CD4-positive, alpha-beta T cell treated with Interleukin-4 for 1 hour (primary cell): ENCODE data around the gene AFF3.

ENCODE experiments used
- DNase-seq, 2 donors: peaks; one replicate each; pipeline ENCODE4 v3.0.0-alpha.2; 2020 to 2022

The AFF3 gene

DNA sequence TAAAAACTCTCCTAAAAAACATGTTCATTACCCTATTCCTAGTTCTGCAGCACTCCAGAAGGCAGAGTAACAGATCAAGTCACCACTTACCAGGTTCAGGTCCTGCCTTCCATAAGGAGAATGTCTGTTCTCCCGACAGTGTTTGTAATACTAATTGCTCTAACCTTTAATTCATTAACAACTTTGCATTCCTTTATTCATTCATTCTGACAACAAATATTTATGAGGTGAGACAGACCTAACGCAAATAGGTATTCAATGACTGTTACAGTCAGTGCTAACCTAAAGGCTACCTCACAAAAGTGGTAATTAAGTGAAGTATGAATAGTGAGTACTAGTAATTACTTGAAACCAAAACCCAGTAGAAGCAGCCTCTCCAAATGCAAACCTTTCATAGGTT is 224.0 kb downstream of the AFF3 start:
- no peak for DNase-seq

DNA sequence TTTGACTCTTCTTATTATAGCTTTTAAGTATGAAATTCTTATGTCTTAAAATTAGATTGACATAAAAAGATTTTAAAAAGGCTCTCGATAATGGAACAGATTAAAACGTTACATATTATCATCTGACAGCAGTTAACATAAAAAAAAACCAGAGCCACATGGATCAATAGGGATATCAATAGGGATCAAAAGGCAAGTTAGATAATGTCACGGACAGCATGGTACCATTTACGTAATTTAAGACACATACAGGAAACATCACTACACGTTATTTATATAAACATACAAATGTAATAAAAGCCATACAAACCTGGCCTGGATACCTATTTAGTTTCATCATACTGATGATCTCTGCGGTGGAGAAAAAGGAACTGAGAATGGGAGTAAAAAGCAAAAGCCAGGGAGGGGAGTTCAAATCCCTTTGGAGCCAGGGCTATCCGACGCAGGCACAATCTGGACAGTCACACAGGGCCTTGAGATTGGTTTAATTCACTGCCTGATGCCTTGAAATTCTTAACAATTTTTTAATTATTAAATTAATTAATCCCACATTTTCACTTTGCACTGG is 227.2 kb downstream of the AFF3 start:
- no peak for DNase-seq

DNA sequence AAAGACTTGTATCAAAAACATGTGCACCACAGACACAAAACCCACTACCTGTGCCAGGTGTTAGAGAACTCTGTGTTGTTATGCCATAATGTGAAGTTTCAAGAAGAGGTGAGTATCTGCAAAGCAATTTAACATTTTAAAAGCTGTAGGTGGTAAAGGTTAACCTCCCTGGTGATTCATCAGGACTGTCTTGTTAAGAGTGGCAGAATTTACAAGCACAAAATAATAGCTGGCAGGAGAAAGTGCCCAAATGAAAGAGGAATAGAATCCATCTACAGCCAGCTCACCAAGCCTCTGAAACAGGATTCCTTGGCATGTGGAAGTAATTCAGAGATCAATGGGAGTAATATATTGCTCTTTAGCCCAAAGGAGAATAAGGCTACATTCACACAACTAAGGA is 230.7 kb downstream of the AFF3 start:
- DNase-seq = no peak

DNA sequence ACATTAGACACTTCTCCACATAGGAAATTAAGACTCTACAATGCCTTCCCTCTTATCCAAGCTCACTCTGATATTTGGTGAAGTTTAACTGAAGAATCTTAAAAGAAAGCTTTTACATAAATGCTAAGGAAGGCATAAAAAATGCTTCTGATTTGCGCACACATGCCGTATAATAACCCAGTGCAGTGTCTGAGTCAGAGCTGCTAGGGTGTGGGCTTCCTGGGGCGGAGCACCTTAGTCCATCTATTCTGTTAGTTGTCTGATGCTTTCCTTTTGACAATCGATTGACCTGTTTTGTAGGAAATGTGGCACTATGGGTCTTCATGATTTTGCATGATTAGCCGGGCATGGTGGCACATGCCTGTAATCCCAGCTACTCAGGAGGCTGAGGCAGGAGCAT is 231.5 kb downstream of the AFF3 start:
- DNase-seq = no peak

DNA sequence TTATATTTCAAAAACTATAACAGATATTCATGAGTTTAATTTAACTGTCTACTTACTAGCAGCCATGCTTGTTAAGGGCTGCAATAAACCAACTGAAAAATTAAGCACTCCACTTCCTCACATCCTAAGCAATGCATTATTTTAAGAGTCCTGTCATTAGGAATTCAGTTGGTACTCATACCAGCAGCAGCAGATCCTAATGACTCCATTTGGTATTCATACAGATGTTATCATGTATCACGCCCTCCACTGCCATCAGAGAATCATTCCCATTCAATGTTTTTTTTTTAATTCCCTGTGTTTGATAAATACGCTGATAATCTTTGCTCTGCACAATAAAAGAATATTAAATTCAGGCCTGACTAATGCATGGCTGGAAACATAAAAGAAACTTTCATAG is 236.8 kb downstream of the AFF3 start:
- no peak for DNase-seq

DNA sequence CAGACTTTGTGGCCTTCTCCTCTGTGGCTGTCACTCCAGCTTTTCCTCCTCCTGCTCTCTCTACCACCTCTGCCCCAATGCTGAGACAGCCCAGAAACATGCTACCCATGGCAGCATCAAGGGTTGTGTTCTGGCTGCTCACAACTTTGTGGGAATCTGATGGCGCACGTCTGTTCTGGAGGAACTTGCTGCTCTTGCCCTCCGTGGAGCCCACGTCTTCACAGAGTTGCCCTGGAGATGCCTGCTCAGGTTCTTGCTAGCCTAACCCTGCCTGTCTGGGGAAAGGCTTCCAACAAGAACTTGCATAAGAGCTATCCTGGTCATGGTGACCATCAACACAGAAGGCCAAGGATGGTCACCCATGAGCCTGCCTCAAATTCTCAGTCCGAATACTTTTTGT is 237.4 kb downstream of the AFF3 start:
- DNase-seq = no peak

DNA sequence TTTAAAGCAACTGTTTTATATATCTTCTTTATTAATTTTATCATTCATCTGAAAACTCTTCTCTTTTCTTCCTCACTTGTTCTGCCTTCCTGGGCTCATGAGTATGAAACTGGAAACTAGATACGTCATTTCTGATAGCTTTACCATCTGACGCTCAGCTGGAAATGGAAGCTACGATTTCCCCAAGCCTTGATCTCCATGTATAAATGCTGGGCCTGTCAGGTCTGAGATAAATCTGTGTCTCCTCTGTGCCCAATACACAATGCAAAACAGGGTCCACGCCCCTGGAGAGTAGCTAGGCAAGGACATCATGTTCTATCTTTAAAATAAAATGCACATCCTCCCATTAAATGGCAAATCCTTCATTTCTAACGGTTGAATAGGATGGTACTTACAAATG is 238.4 kb downstream of the AFF3 start:
- no peak for DNase-seq

DNA sequence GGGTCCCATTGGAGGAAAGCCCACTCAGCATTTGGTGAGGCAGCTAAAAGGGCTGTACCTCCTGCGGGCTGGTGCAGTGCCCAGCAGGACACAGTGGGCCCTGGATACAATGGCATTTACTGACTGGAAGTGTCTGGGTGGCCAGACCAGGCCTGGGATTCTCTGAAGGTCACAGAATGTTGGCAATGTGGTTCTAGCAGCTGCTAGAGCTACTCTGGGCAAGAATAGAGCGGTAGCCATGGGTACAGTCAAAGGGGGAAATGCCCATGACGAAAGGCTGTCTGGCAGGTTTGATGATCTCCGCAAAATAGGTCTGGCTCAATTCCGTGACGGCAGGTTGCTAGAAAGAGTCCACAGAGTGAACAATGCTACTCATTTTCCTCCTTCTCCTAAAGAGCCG is 241.8 kb downstream of the AFF3 start:
- DNase-seq = no peak

DNA sequence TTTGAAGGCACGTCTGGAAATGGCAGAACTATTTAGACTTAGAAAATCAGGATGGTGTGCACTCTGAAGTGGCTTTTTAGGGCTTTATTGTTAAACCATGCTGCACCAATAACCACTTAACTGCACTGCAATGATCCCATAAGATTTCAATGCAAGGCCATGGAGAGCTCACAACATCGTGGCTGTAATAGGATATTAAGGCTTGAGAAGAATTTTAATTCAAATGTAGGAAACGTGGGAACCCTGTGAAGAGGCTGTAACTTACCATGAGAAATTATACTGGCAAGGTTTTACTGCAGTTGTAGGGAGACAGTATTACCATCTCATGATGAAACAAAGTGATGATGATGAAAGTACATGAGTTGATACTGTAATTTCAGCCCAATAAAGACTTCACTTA is 242.5 kb downstream of the AFF3 start:
- no peak for DNase-seq

DNA sequence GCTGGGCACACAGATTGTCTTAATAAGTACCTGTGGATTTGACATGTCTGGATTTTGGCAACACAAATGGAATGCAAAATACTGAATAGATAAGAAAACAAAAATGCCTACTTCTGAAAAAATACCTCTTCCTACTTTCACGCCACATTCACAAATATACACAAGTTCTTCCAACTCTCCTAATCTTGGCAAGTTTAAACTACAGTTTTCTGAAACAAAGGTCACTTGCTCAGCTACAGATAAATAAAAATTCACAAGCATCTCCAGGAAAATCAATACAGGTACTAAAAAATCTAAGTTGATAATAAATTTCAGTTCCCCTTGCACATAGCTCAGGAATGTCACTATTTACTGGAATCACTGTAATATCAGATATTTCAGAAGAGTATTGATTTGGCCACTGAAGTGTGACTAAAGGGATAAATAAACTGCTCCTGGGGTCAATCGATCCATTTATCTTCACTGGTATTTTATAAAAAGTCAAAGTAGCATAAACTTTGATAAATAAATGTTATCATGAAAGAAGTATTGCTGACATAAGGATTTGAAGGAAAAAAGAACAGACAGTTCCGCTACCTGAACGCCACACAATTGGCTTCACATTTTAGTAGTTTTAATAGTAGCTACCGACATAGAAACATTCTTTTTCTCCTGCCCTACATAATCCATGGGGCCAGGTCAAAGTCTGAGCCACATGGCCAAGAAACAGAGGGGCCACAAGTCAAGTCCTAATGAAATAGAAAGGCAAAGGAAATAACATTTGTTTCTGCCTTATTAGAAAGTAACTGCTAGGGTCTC is 243.1 kb downstream of the AFF3 start:
- DNase-seq = no peak

DNA sequence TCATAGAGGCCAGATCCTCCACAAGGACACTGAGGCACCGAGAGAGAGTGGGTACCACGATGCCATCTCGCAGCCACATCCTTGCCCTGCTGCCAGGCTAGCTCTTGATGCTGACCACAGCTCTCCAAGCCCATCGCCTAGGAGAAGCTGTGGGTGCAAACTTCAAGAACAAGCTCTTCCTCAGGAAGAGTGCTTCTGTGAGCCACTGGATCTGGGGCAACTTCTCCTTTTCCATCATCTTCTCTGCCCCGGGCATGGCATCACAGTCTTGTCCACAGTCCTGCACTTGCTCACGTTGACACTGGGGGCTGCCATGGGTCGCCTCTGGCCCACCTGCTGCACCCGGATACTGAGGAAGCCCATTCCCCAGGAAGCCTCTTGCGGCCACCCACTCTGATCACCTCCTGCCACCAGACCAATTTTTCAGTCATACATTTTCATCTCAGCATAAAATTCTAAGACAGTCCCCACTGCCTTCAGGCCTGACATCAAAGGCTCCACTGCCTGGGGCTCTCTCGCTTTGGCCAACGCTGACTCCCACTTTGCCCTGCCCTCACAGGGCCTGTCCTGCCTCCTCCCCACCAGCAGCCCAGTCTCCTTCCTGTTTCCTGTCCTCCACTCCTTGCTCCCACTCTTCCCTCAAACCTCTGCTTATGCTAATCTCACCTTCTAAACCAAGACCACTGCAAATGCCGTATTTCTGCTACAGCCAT is 243.9 kb downstream of the AFF3 start:
- DNase-seq = no peak

DNA sequence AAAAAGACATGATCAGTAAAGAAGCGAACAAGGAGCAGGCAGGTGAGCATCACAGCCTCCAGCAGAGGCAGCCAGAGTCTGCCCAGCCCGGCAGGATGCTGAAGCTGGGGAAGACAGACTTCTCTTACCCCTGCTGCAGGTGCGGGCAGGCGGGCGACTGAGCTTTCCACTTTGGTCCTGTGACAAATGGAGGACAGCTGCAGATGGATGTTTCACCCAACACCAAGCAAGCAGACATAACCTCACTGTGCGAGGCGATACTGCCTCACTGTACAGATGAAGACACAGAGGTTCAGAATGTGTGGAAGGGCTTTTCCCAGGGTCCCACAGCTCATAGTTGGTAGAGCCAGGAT is 251.0 kb downstream of the AFF3 start:
- no peak for DNase-seq

DNA sequence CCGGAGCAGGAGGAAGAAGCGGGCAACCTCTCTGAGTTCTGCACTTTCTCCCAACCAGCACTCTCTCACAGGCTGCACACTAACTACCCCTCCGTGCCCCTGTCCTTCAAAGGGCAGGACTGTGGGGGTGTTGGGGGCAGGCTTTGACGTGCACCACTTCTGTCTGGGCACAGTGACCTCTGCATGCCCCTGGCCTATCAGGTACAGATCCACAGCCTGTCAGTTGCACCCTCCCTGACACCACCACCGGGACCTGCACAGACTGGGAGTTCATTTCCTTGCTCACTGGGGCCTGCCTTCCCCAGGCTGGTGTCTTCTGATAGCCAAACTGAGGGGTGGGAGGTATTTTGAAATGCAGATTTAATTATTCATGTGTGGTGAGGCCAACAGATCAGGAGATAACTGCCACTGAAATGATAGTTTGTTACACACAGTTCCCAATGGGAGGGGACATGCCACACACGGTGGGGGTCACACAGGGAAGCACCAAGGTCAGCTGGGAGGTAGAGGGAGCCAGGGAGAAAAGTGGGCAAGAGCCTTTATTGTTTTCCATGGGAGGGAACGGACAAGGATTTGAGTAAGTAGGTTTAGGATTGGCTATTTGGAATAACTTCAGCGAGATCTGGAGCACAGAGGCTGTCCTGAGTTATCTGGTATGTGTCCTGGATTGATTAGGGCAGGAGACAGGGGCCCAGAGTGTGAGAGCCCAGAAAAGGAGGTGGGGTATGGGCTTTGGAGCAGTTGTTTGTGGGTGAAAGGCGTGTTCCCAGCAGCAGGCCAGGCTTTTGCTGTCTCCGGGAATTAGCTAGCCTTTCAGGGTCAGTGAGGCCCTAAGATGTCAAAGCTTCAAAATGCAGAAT is 251.6 kb downstream of the AFF3 start:
- DNase-seq = no peak

DNA sequence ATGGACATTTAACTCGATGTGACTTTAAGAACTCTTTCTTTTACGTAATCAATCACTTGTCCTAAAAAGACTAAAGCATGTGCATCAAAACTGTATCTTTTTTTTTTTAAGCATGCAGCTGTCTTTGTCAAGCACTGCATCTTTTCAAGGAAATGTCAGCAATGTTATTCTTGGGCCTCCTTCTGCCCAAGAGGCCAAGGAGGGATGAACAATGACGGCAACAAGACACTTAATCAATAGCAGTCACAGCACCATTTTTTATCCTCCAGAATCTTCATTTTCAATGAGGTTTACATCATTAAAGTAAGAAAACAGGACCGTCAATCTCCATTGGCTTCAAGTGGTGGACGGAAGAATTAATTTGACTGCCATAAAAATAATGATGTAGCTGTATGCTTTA is 253.8 kb downstream of the AFF3 start:
- DNase-seq = no peak

DNA sequence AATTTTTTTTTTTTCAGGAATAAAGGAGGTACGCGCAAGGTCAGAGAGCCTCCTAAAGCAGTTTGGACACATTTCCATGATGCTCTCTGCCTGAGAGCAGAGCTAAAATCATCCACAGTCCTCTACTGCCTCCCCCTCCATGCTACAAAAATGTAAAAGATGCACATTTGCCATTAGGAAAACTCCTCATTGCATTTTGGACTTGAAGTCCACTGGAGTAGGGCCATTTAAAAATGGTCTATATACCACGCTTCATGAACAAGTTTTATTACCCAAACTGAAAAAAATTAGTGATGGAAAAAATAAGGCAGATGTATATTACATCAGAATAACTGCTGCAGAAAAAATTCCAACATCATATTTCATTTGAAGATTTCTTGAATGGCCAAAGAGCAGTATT is 256.0 kb downstream of the AFF3 start:
- DNase-seq = no peak

DNA sequence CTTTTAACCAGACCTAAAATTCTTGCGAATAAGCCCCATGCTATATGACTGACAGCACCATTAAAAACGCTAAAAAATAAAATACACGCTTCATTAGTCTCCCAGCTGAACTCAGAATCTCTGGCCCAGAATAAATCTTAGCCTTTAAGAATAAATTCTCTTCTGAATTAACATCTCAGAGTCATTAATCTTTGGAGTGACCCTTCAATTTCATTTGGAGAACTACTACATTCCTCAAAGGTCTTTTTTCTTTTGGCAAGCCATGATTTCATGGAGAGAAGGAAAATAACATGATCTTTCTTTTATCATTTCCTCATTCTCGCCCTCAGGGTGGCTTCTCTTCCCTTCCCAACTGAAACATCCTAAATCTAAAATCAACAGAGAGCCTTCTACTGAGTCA is 259.0 kb downstream of the AFF3 start:
- DNase-seq = no peak

DNA sequence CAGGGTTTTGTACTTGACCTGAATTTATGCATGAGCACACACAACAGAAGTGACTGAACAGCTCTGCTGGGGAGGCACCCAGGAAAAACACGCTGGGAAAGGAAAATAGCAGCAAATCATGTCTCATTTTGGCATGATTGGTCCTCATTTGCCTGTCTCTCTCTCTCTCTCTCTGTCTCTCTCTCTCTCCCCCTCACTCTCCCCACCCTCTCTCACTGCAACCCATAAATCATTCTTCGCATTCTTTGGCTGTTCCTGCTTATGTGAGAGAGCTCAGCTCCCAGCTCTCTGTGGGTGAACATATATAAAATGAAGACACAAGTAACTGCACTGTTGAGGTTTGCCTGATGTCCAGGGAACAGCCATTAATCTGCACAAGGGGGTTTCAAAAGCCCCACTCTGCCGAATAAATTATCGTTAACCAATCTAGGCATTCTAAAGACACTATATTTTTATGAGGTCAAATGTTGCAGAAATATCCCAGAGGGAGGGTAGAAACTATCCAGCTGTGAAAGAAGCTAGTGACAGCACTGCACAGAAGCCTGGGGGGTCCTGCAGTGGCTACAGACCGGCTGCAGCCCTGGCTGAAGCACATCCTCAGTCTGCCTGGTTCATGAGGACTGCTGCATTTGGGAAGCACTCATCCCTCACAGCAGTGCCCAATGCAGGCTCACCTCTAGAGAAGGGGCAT is 260.3 kb downstream of the AFF3 start:
- DNase-seq = no peak

DNA sequence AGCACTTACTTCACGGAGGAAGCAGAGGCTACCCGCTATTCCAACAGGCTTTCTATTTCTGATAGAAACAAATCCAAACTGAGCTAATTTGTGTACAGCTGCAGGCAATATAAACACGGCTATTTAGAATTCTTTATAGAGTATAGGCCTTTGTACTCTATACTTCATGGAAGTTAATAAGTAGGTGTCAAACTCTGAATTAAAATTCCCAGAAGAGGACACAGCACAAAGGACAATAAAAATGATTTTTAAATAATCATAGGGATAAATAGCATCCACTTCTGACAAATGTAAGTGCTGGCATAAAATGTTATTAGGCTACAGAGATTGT is 261.5 kb downstream of the AFF3 start:
- DNase-seq = no peak

DNA sequence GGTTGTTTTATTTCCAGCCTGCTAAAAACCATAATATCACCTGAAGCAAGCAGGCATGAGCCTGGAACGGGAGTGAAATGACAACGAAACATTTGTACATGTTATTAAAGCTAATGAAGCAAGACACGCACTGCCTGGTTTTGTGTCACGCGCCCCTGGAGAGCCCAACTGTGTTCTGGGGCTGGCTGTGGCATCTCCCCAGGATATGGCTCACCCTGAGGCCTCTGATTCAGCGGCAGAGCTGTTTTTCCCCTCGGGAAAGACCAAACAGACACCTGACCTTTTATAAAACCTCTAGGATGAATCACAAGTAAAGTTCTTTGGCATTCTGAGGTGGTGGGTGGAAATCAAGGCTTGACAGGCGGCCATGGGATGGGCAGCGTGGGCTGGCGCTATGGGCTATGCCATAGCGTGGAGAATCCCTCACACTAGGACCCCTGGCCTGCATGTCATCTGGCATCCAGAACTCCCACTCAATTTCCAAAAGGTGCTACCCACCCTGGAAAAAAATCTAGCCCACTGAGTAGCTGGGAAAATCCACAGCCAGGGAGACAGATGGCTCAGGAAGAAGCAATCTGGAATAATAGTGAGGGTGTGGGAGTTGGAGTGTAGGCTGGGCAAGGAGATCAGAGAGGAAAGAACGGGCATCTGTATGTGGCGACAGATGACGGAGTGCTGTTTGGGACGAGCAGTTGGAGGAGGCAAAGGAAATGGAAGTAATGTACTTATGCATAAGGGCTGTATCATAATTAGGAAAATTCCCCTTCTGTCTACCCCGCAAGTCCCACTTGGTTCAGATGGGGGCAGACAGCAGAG is 262.0 kb downstream of the AFF3 start:
- DNase-seq = no peak

DNA sequence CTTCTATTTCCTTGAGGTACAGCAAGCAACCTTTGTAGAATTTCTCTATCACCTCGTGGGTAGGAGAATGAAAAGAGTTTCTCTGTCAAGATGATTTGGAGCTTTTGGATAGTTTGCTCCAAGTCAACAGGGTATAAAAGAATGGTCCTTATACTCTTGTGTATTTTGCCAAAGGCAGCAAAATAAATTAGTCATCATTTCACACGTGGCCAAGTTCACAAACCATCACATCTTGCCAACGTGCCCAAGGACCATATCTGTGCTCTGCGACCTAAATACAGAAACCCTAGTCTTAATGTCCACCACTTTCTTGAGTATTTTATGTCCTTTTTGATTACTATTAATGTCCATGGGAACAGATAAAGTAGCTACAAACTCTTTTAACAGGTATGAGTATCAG is 262.9 kb downstream of the AFF3 start:
- no peak for DNase-seq

DNA sequence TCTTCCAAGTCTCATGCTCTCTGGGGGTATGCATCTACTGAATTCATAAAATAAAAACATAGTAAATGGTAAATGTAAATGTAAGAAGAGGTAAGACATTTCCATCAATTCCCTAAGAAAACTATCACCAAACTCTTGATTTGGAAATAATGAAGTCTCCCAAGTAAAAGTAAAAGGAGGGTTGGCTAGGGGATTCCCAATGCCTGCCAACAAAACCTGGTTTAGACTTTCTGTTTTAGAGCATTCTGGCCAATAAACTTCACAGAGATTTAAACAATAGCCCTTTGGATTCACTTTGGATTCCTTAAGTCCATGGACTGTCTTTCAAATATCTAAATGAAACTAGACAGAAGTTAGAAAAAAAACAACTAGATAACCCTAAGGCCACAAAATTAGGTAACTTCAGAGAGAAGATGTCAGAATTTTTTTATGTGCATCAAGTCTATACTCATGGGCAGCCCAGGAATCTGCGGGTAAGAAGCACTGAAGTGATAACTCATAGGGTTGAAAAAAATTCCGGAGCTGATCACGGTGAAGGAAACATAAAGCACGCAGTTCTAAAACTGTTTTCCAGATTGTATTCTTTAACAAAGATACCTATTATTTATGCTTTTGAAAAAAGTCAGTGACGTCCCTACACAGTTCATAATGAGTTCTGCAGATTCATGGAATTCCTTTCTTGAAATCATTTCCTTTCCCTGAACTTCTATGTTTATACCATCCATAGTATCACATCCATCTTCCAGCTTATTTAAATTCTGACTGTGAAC is 263.6 kb downstream of the AFF3 start:
- no peak for DNase-seq
